HG03095 (cell line): ENCODE data around the gene UCKL1.
"Not testable (repeated sequence)": the region's sequence is repeated elsewhere in the genome, so short reads cannot be mapped to it uniquely, and the experiment has no call there.

Experiments used
- ATAC-seq: cut with Tn5 transposase; IDR thresholded peaks from one replicate; pipeline ENCODE4 v1.9.1; 2021; ENCODE audit warnings: moderate library complexity; ENCODE audit not compliant: unreplicated experiment

The UCKL1 gene

DNA sequence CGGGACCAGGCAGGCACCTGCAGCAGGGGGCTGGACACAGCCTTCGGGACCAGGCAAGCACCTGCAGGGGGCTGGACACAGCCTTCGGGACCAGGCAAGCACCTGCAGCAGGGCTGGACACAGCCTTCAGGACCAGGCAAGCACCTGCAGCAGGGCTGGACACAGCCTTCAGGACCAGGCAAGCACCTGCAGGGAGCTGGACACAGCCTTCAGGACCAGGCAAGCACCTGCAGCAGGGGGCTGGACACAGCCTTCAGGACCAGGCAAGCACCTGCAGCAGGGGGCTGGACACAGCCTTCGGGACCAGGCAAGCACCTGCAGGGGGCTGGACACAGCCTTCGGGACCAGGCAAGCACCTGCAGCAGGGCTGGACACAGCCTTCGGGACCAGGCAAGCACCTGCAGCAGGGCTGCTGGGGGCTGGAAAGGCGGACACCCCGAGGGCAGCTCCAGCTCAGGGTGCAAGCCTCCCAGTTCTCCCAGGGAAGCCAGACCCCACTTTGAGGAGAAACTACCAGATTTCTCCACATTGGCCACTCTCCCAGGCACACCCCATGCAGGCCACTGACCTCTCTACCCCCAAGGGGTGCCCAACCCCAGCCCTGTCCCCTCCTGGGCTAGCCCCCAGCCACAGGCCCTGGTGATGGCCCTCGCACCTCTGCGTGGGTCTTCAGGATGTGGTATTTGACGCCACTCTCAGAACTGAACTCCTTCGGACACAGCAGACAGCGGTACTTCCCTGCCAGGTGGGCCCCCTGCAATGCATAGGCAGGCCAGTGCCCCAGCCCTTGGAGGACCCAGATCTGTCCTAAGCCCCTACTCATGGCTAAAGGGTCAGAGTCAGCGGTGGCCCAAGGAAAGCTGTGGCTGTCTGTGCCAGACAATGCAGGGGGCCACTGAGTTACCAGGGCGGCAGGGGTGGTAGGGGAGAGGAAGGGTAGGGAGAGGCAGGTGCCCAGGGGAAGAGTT lies 4.7 kb upstream of the UCKL1 start:
- not testable (repeated sequence) for ATAC-seq

DNA sequence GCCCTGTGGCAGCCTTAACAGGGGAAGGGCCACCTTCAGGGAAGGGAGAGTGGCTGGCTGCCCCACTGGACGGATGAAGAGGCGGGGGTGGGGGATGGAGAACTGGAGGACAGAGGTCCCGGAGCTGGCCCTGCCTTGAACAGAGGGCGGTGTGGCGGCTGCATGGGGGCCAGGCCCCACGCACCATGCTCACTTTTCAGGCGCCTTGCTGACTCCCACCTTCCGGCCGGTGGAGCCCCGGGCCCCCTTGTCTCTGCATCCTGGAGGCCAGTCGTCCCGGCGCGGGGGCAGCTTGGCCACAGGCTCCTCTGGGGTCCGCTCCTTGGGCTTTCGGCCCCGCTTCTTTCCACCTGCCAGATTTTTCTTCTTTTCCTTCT lies 3.5 kb upstream of the UCKL1 start:
- no peak for ATAC-seq

DNA sequence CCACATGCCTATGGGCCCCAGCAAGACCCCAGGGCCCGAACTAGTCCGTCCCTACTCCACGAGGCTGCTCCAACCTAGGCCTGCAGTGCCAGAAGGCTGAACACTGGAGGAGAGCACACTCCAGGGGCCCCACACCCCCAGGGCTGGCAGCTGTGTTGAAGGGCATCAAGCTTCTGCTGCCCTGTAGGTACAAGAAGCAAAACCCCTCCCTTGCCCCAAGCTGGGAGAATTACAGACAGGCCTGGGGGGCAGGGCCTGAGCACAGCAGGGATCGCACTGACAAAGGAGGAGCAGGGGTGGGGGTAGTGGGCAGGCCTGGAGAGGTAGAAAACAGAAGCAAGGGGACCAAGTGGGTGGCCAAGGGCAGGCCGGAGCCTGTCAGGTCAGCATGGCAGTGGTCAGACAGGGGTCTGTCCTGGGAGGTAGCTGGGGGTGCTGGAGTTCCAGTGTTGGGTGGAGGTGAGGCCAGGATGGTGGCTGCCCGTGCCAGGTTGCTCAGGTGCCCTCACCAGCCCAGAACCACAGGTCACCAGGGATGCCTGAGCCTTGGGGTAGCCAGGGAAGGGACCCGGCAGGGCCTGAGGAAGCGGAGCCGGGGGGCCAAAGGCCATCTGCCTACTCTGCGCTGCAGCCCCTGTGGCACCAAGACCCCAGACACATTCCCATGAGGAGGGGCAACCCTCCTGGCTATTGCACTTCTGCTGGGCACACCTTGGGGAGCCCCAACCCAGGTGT lies 2.9 kb upstream of the UCKL1 start:
- ATAC-seq, result no peak

DNA sequence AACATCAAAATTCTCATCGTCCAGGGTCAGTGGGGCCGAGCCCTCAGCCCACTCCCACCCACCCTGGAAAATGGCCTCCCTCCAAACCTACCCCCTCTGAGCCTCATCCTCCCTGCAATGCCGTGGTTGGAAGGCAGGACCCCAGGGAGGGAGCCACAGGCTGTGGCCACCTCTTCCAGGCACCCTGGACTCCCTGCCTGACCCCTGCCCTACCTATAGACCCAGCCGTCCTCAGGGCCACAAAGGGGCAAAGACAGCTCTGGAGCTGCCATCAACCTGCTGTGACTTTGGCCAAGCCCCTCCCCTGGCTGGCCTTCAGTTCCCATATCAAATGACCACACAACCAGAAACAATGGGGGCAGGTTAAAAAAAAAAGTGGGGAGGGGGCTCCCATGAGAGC lies 2.3 kb upstream of the UCKL1 start:
- no peak for ATAC-seq

DNA sequence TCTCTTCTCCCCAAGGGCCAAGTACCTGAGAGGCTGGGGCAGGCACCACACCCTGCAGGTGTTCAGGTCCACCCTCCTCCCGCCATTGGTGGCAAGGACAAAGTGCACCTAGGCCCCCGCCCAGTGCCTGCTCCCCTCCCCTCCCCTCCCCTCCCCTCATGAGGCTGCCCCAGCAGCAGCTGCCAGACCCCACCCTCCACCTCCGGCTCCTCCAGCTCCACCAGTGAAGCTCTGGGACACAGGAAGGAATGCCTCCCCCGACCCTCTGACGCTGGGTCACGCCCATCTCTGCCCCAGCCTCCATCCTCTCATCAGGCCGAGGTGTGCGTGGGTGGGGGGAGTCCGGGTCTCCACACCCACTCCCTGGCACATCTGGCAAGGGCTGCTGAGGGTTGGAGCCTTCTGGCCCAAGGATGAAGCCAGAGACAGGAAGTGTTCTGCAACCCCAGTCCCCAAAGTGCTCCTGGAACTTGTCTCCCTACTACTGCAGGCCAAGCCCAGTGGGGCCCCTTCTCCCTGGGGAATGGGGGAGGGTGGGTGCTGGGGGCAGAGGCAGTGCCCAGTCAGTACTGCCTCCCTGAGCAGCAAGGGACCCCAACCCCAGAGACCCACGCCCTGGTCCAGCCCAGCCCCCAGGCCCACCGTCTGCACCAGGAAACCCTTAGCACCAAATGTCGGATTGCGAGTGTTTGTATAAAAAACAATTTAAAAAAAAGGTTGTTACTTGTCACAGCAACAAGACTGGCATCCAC lies 1.6 kb upstream of the UCKL1 start:
- ATAC-seq, result no peak

DNA sequence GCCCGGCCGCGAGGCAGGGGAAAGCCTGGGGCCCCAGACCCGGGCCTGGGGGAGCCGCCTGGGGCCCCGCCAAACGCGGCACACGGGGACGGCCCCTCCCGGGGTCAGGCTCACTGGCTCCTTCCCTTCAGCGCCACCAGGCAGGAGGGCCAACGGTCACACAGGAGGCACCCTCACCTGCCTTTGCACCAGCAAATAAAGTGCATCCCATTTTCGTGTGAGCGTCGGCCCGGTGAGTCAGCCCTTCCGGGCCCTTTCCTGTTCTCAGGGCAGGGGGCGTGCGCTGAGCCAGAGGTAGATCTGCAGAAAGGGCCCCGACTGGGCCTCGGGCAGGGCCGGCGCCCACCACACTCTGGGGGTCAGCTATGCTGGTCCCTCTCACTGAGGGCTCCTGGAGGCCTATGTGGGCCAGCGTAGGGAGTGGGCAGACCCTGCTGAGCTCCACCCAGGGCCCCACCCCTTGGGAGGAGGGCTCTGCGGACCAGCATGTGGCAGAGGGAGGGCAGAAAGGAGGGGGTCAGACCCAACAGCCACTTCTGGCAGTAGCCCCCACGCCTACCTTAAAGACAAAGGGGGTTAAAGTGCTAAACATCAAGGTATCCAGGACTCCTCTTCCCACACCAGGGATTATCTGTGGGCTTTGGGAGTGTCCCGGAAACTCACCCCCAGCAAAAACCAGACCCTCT lies 931 bp upstream of the UCKL1 start:
- ATAC-seq, result no peak

DNA sequence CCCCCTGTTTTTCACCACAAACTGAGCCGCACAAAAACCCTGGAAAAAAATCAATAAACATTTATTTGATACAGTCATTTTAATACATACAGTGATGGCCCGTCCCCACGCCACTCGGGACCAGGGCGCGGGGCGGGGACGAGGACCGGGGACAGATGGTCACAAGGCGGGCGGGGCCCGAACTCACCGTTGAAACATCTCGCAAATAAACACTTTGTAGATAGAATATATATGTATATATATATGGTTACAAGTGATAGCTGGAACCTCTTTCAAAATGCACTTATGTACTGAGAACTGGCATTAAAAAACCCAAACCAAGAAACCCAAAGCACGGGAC lies 418 bp upstream of the UCKL1 start:
- ATAC-seq, result peak; percentile 4

DNA sequence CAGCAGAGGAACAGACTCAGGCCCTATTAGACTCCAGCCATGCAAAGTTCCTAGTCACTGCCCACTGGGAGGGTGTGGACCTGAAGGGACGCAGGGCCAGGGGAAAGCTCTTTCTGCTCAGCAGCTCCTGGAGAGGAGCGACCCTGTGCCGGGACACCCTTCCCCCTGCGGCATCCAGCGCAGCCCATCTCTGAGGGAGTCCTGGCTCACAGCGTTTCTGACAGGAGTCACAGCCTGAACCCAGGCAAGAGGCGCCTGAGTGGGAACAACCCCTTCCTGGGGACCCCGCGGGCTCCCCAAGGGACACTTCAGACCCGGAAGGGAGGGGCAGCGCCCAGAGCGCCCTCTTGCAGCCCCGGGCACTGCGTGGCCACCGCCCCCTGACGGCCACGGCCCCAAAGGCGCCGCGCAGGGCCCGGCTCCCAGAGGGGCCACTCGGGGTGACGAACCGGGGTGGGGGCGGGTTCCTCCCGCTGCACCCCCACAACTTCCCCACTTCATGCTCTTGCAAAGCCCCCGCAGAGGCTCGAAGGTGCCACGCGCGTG lies 862 bp downstream of the UCKL1 start:
- ATAC-seq, result peak; percentile 24

DNA sequence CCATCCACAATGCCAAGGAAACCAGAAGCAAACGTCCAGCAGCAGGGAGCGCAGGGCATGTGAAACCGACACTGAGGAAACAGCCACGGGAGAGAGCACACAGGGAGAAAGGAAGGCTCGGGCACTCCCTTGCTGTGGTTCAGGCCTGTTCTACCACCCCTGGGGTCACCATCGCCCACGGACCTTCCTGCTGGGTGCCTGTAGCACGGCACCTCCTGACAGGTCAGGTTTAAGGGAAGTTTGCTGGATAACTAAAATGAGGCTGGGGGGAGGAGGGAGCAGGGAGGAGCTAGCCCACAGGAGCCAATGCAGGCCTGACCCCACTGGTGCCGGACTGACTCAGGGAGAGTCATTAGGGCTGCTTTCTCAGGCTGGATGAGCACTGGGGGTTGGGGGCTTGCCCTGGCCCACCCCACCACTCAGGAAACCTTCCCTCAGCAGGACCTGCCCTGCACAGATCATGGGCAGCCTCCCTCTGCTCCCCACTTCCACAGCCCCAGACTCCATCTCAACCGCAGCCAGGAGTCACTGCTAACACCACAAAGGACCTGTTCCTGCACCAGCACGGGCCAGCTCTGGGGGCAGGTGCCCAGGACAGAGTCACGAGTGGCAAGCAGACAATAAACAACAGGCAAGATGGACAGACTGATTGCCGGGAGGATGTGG lies 2.3 kb downstream of the UCKL1 start:
- ATAC-seq, result no peak

DNA sequence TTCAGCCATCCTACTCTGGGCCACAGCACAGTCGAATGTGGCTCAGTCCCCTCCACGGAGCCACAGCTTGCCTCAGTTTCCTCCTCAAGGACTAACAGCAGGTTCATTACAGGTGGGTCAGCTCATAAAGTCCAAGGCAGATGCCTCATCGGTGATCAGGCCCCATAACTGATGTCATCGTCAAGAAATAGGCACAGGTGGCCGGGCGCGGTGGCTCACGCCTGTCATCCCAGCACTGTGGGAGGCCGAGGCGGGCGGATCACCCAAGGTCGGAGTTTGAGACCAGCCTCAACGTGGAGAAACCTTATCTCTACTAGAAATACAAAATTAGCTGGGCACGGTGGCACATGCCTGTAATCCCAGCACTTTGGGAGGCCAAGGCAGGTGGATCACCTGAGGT lies 3.4 kb downstream of the UCKL1 start:
- ATAC-seq, result no peak

DNA sequence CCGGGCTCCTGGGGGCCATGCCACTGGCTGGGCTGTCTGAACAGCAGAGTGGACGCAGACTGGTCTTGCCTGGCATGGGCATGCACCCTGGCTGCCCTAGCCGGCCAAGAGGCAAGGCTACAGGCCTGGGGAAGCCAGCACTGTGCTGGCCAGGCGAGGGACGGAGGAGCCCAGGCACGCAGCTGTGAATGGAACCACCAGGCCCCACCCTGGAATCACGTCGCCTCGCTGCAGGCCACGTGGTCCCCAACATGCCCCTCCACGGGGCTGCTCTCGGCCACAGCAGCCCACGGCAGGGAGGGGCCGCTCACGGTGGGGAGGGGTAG lies 4.0 kb downstream of the UCKL1 start:
- ATAC-seq, result no peak

DNA sequence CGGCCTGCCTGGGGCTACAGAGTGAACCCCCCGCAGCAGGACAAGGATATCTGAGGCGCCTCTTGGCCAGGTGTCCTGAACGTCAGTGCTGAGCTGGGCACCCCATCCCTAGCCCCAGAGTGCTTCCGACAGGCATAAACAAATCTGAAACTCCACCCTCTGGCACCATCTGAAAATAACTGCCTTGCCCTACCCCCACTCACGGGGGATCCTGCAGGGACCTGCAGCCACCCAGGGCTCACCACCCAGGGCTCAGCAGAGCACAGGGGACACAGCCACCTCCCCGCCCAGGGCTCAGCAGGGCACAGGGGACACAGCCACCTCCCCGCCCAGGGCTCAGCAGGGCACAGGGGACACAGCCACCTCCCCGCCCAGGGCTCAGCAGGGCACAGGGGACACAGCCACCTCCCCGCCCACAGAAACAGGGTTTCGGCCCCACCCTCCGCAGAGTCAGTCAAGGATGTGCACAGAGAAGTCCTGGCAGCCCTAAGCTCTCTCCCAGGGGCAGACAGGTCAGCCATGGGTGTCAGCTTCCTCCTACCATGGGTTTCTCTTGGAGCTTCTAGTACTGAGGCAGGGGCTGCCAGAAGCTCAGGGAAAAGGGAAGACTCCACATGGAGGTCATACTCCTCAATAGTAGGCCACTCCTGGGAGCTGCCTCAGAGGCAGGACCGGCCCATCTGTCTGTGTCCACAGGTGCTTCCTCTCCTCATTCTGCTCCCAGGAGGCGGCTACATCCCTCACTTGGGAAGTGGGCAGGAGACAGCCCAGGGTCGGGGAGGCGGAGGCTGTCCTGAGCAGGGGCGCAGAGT lies 4.6 kb downstream of the UCKL1 start:
- ATAC-seq, result no peak

DNA sequence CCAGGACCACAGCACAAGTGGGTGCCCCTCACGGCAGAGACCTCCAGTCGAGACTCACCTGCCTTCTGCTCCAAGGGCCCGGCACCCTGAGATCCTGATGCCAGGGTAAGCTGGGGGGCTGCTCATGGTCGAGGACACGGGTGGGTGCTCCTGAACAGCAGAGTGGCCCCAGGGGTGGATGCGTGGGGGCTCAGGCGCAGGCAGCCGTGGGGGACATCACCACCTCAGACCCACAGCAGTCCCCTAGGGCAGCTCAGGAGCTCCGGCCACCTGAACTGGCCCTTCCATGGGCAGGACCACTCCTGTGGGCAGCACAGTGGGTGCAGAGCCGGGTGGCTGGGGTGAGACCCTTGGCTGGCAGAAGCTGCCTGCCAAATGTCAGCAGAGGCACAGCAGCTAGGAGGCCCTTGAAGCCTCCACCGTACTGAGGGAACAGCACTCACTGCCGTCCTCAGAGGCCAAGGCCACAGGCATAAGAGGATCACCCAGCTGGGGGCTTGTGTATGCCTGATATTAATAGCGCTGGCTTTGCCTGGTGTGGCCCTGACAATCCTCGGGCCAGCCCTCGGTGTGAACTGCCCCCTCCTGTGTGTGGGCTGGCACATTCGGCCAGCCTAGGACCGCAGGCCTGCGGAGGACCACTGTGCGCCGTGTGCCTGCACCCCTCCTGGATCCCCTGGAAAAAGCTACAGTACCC lies 5.4 kb downstream of the UCKL1 start:
- no peak for ATAC-seq

DNA sequence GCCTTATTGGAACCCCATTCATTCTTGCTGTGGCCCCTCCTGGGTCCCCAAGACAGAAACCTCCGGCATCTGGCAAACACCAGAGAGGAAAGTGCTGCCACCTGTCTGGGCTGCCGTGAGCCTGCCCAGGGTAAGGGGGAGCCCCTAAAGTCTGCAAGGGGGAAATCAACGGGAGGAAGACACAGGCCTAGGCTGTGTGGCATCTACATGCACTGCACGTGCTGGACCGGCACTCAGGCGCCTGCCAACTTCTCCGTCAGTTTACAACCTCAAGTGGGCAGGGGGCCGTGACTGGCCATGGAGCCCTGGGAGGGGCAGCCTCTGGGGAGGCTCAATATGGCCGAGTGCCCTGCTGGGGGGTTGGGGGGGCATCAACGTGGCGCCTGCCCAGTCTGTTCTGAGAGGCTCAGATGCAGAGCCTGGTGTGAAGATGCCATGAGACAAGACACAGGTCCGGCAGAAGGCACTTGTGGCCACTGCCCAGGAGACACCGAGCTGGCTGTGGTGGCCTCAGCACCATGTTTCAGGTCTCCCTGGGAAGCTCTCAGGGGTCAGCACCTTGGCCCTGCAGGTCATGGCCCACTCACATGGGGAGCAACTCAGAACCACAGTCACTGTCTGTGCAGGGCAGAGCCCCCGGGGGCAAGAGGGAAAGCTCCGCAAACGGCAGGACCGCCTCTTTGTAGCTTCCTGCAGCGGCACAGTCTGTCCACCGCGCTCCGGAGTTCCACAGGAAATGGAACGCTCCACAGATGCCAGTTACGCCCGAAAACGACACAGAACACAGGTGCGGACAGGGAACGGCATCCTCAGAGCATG lies 8.4 kb downstream of the UCKL1 start:
- no peak for ATAC-seq

DNA sequence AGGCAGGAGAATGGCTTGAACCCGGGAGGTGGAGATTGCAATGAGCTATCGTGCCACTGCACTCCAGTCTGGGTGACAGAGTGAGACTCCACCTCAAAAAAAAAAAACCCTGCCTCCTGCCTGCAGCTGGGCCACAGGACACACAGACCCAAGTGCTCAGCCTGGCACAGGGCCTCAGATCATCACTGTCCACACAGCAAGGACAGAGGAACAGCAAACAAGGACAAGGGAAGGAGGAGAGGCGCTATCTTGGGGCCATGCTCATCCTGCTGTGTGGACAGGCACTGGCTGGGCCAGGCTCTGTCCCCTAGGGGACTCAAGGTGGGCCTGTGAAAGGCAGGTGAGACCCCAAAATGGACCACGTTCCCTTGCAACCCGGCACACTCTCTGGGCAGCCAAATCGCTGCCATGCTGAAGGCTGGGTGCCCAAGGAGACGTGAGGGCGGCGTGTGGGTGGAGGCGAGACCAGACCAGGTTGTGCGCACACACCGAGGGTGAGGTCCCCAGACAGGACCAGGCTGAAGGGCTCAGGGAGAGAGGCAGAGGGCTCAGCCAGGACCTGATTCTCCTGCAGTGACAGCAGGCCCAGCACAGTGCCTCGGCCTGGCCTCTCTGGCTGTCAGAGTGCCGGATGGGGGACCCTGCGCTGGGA lies 9.1 kb downstream of the UCKL1 start:
- no peak for ATAC-seq

DNA sequence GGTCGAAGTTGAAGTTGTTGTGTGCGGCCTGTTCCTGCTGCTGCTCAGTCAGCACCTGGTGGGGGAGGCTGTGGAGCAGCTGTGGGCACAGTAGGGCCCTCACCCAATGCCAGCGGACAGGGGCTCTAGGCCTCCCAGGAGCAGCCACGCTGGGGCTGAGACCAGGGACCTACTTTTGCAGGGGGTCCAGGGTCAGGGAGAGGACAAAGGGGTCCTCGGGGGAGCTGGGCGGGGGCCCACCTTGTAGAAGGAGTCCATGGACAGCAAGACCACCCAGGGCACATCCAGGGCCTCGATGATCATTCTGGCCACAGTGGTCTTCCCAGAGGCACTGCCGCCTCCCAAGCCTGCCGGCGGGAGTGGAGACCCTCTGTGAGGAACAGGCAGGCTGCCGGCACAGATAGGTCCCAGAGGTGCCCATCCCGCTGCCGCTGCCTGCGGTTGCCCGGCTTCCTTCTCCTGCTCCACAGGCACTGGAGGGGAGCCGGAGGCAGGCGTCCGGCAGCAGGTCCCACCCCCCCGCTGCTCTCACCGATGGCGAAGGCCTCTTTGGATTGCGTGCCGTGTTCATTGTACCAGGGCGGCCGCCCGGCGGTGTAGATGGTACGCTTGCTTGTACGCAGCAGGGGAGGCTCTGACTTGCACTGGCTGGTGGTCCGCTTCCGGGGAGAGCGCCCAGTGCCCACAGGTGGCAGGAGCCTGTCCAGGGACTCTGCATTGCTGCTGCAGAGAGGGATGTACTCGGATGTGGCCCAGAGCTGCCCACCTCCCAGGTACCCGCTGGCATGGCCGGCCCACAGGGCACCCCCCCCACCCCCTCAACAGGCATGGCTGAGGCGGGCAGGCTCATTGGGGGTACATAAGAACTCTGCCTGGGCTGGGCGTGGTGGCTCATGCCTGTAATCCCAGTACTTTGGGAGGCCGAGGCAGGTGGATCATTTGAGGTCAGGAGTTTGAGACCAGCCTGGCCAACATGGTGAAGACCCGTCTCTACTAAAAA lies 10.0 kb downstream of the UCKL1 start:
- ATAC-seq, result no peak
